Colonic mucosa (tissue), 4 donors: ENCODE measurements around the gene RBPMS2. TPM values are rescaled to one million over a fixed set of nuclear protein-coding genes. Genes with fewer than 3 reads are reported as not detected.
"Not testable (repeated sequence)": the region's sequence is repeated elsewhere in the genome, so short reads cannot be mapped to it uniquely, and the experiment has no call there.

Experiments used
- DNase-seq: peaks from one replicate; pipeline ENCODE4 v3.0.0-alpha.2; 2020
- H3K27ac ChIP-seq: fragments of 200-600 bp; one replicate; pipeline ENCODE4 v1.8.0; 2021
- H3K27me3 ChIP-seq: fragments of 200-600 bp; one replicate; pipeline ENCODE4 v1.8.0; 2021
- H3K36me3 ChIP-seq: fragments of 200-600 bp; one replicate; pipeline ENCODE4 v1.8.0; 2021
- H3K4me1 ChIP-seq: fragments of 200-600 bp; one replicate; pipeline ENCODE4 v1.8.0; 2021; ENCODE audit warnings: mild to moderate bottlenecking
- H3K4me3 ChIP-seq: fragments of 200-600 bp; one replicate; pipeline ENCODE4 v1.8.0; 2021
- H3K9ac ChIP-seq, 2 donors: one replicate each; pipeline ENCODE4 v1.7.0; 2013; ENCODE audit warnings: control low read depth in 2 of 2, low read depth in 2 of 2, low read length in 2 of 2
- H3K9me3 ChIP-seq: fragments of 200-600 bp; one replicate; pipeline ENCODE4 v1.8.0; 2021
- intact Hi-C: fragments of 100-400 bp; cut with DNase I; formaldehyde crosslinking; loops from one replicate; pipeline ENCODE4 v1.14.1; 2022
- total RNA-seq, 2 donors: library from RNA; stranded (reverse); fragmentation: NEBNext Ultra II Directional in 1 of 2; extraction: Animal tissue kit (Norgen Biotek cat#: 25700) in 1 of 2; gene quantifications; one replicate each; pipeline ENCODE4 v1.2.1, GENCODE V29; 2021
- TF ChIP-seq, protein P1 (sequence below): fragments of 200-600 bp; IDR thresholded peaks from one replicate; pipeline ENCODE4 v1.8.0; 2022; ENCODE audit warnings: antibody characterized with exemption, mild to moderate bottlenecking
- donor health status: healthy.
- donor health status: DM: no; HTN: no; CAD: no.
- donor health status: DM: no; HTN: no; CAD: no.

RBPMS2 gene
- total RNA-seq, 2 donors from 2014 or later = 1.3 to 14.5 TPM

DNA sequence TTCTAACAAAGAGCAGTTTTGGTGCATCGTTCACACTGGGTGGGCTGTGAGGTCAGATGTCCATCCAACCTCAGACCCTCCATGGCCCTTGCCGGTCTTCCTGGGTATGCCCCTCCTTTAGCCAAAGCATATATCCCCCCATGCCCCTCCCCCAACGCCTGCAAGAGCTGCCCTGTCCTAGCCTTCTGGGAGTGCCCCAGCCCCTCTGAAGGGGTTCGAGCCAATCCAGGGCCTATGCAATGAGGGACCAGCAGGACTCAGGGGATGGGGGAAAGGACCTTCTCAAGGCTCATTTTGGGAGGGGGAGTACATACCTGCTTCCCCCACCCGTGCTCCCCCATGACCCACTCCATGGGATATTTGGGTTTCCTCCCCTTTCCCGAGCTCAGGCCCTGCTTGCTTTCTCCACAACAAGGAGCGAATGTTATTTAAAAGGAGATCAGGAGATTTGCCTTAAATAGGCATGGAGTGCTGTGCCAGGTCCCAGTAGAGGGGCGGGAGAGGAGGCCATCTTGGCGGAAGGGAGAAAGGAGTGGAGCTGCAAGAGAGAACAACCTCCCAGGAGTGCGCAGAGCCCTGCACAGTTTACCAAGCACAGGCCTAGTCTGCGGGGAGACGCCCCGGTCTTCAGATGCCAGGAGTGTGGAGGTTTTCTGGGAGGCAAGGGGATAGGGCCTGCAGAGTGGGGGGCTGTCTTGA lies 31.8 kb upstream of the RBPMS2 start:
- TF ChIP-seq, protein P1, sequence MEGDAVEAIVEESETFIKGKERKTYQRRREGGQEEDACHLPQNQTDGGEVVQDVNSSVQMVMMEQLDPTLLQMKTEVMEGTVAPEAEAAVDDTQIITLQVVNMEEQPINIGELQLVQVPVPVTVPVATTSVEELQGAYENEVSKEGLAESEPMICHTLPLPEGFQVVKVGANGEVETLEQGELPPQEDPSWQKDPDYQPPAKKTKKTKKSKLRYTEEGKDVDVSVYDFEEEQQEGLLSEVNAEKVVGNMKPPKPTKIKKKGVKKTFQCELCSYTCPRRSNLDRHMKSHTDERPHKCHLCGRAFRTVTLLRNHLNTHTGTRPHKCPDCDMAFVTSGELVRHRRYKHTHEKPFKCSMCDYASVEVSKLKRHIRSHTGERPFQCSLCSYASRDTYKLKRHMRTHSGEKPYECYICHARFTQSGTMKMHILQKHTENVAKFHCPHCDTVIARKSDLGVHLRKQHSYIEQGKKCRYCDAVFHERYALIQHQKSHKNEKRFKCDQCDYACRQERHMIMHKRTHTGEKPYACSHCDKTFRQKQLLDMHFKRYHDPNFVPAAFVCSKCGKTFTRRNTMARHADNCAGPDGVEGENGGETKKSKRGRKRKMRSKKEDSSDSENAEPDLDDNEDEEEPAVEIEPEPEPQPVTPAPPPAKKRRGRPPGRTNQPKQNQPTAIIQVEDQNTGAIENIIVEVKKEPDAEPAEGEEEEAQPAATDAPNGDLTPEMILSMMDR = no peak
- no peaks in the 10 kb centered on the region for H3K9me3 ChIP-seq
- H3K4me1 ChIP-seq = no peaks in the 10 kb centered on the region
- no peak for DNase-seq
- H3K27ac ChIP-seq = no peak overlapping the region
- H3K36me3 ChIP-seq = no peaks in the 10 kb centered on the region
- H3K4me3 ChIP-seq = no peak overlapping the region
- H3K9ac ChIP-seq = peak overlapping the region in 1 of 2 donors; percentile 24
- no peaks in the 10 kb centered on the region for H3K27me3 ChIP-seq
- intact Hi-C loops = no loop called here

DNA sequence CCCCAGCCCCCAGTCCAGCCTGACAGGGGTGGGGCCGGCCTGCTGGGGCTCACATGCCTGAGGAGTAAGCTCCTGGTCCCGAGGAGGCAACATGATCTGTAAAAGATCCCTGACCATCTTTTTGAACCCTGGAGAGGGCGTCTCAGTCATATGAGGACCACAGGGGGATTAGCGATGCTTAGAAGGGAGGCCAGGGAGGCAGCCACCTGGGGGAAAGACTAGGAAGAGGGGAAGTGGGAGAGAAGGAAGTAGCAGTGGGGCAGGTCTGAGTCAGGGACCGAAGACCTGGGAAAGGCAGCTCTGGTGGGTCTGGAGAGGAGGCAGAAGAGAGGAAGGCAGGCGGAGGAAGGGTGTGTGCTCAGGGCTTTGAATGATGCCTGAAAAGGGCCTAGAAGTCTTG lies 31.1 kb upstream of the RBPMS2 start:
- Histone ChIP-seq H3K9ac (no peak overlapping the region), H3K4me3 (no peak overlapping the region), H3K4me1 (no peaks in the 10 kb centered on the region), H3K9me3 (no peaks in the 10 kb centered on the region), H3K36me3 (no peaks in the 10 kb centered on the region), H3K27me3 (no peaks in the 10 kb centered on the region), H3K27ac (no peak overlapping the region)
- DNase-seq = no peak
- intact Hi-C loops = no loop called here
- TF ChIP-seq, protein P1 = no peak

- TF ChIP-seq, protein P1 = no peak
- Histone ChIP-seq H3K27ac (no peak overlapping the region), H3K36me3 (no peaks in the 10 kb centered on the region)
Observed at GRCh38 chr15:64804619-64805018, 29.2 kb upstream of the RBPMS2 start.

DNA sequence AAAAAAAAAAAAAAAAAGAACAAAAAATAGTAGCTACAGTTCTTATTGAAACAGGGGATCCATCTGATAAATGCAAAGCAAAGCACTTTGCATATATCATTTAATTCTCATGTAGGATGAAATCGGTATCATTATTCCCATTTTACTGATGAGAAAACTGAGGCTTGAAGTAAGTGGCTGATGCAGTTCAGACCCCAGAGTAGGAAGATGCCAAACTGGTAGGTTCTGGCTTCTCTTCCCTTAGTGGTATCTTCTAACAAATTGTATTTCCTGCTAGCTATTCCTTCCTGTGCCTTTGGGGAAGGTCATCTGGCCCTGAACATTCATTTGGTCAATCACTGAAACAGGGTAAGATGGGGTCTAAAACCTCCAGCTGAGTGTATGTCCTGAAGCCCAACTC lies 28.1 kb upstream of the RBPMS2 start:
- H3K4me3 ChIP-seq = no peak overlapping the region
- H3K27ac ChIP-seq = no peak overlapping the region
- intact Hi-C loops = no loop called here
- H3K4me1 ChIP-seq = no peaks in the 10 kb centered on the region
- no peaks in the 10 kb centered on the region for H3K27me3 ChIP-seq
- TF ChIP-seq, protein P1 = no peak
- no peaks in the 10 kb centered on the region for H3K36me3 ChIP-seq
- H3K9me3 ChIP-seq = no peaks in the 10 kb centered on the region
- no peak for DNase-seq
- no peak overlapping the region for H3K9ac ChIP-seq

More at GRCh38 chr15:64804619-64805018, 29.2 kb upstream of the RBPMS2 start:
- Histone ChIP-seq H3K4me3 (no peak overlapping the region), H3K9ac (no peak overlapping the region), H3K4me1 (no peaks in the 10 kb centered on the region), H3K9me3 (no peaks in the 10 kb centered on the region), H3K27me3 (no peaks in the 10 kb centered on the region)
- no peak for DNase-seq
- intact Hi-C loops = no loop called here

GRCh38 chr15:64800476-64800875 lies 25.1 kb upstream of the RBPMS2 start:
- Histone ChIP-seq H3K4me1 (no peaks in the 10 kb centered on the region), H3K27me3 (no peaks in the 10 kb centered on the region), H3K4me3 (no peak overlapping the region), H3K9me3 (no peaks in the 10 kb centered on the region), H3K9ac (no peak overlapping the region), H3K36me3 (no peaks in the 10 kb centered on the region), H3K27ac (no peak overlapping the region)
- intact Hi-C loops = no loop called here
- DNase-seq = no peak
- TF ChIP-seq, protein P1 = no peak

- H3K27me3 ChIP-seq, H3K27ac ChIP-seq, H3K36me3 ChIP-seq, H3K4me1 ChIP-seq, DNase-seq, H3K9me3 ChIP-seq, intact Hi-C loops, H3K4me3 ChIP-seq, H3K9ac ChIP-seq: not testable (repeated sequence)
Observed at GRCh38 chr15:64798905-64799304, 23.5 kb upstream of the RBPMS2 start.

DNA sequence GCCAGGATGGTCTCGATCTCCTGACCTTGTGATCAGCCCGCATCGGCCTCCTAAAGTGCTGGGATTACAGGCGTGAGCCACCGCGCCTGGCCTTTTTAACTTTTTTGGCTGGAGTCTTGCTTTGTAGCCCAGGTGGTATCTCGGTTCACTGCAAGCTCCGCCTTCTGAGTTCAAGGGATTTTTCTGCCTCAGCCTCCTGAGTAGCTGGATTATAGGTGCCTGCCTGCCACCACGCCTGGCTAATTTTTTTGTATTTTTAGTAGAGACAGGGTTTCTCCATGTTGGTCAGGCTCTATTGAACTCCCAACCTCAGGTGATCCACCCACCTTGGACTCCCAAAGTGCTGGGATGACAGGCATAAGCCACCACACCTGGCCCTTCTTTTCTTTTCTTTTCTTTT lies 20.5 kb upstream of the RBPMS2 start:
- H3K27ac ChIP-seq, H3K4me1 ChIP-seq, H3K27me3 ChIP-seq, H3K4me3 ChIP-seq, H3K9ac ChIP-seq, H3K36me3 ChIP-seq, DNase-seq, H3K9me3 ChIP-seq, intact Hi-C loops: not testable (repeated sequence)

GRCh38 chr15:64795299-64795698 lies 19.9 kb upstream of the RBPMS2 start:
- H3K27me3 ChIP-seq, intact Hi-C loops, DNase-seq, H3K9ac ChIP-seq, H3K4me1 ChIP-seq, H3K27ac ChIP-seq, H3K4me3 ChIP-seq, H3K36me3 ChIP-seq, H3K9me3 ChIP-seq: not testable (repeated sequence)
